BE2C (cell line): ENCODE results near the gene RGS6.
"Not testable (repeated sequence)": the region's sequence is repeated elsewhere in the genome, so short reads cannot be mapped to it uniquely, and the experiment has no call there.

Source experiments
- DNase-seq: peaks from one replicate; pipeline ENCODE4 v3.0.0-alpha.2; 2020
- H3K27me3 ChIP-seq: fragments of 250-450 bp; sonication (Bioruptor Pico); 2 replicates; pipeline ENCODE4 v1.5.1; 2020; ENCODE audit warnings: mild to moderate bottlenecking
- H3K36me3 ChIP-seq: fragments of 250-450 bp; sonication (Bioruptor Pico); 2 replicates; pipeline ENCODE4 v1.5.1; 2020; ENCODE audit warnings: mild to moderate bottlenecking
- H3K4me1 ChIP-seq: fragments of 250-450 bp; sonication (Bioruptor Pico); 2 replicates; pipeline ENCODE4 v1.5.1; 2020
- H3K4me3 ChIP-seq: 2 replicates; pipeline ENCODE4 v1.5.1; 2011; ENCODE audit warnings: low read depth, low read length
- H3K9me3 ChIP-seq: fragments of 250-450 bp; sonication (Bioruptor Pico); 2 replicates; pipeline ENCODE4 v1.5.1; 2020
- TF ChIP-seq, protein P1 (sequence below): IDR thresholded peaks from 2 replicates; pipeline ENCODE4 v1.5.1; 2012; ENCODE audit warnings: mild to moderate bottlenecking, low read depth, low read length

The RGS6 gene

DNA sequence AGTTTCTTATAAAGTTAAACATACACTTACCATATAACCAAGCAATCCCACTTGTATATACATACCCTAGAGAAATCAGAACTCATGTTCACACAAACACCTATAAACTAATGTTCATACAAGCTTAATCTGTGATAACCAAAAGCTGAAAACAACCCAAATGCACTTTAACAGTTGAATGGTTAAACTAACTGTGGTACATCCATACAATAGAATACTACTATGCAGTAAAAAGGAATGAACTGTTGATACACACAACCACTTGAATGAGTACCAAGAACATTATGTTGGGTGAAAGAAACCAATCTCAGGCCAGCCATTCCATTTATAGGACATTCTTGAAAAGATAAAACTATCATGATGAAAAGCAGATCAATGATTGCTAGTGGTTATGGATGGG lies 534.1 kb downstream of the RGS6 start:
- no peaks in the 10 kb centered on the region for H3K4me1 ChIP-seq
- H3K9me3 ChIP-seq = no peaks in the 10 kb centered on the region
- no peaks in the 10 kb centered on the region for H3K27me3 ChIP-seq
- no peak for DNase-seq
- TF ChIP-seq, protein P1, sequence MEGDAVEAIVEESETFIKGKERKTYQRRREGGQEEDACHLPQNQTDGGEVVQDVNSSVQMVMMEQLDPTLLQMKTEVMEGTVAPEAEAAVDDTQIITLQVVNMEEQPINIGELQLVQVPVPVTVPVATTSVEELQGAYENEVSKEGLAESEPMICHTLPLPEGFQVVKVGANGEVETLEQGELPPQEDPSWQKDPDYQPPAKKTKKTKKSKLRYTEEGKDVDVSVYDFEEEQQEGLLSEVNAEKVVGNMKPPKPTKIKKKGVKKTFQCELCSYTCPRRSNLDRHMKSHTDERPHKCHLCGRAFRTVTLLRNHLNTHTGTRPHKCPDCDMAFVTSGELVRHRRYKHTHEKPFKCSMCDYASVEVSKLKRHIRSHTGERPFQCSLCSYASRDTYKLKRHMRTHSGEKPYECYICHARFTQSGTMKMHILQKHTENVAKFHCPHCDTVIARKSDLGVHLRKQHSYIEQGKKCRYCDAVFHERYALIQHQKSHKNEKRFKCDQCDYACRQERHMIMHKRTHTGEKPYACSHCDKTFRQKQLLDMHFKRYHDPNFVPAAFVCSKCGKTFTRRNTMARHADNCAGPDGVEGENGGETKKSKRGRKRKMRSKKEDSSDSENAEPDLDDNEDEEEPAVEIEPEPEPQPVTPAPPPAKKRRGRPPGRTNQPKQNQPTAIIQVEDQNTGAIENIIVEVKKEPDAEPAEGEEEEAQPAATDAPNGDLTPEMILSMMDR = no peak
- no peak overlapping the region for H3K4me3 ChIP-seq
- H3K36me3 ChIP-seq = no peaks in the 10 kb centered on the region

DNA sequence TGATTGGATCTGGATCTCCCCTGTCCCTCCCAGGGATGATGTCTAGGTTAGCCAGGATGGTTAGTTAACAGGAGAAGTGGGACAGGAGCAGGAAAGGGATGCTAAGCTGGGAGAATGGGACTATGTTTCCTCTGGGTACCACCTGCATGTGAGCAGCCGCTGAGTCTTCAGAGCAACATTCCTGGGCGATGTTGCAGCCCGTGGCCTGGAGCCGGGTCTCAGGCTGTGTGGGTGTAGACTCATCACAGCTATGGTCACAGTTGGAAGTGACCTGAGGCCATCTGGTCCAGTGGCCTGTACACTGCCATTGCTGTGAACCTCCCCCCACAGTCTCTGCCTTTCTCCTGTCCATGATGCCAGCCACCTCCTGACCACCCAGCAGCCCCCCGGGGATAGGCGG lies 539.1 kb downstream of the RGS6 start:
- H3K4me1 ChIP-seq = no peaks in the 10 kb centered on the region
- no peaks in the 10 kb centered on the region for H3K36me3 ChIP-seq
- H3K4me3 ChIP-seq = no peak overlapping the region
- TF ChIP-seq, protein P1 = no peak
- DNase-seq = no peak
- H3K9me3 ChIP-seq = no peaks in the 10 kb centered on the region
- H3K27me3 ChIP-seq = peaks cover 4% of the 10 kb centered on the region

DNA sequence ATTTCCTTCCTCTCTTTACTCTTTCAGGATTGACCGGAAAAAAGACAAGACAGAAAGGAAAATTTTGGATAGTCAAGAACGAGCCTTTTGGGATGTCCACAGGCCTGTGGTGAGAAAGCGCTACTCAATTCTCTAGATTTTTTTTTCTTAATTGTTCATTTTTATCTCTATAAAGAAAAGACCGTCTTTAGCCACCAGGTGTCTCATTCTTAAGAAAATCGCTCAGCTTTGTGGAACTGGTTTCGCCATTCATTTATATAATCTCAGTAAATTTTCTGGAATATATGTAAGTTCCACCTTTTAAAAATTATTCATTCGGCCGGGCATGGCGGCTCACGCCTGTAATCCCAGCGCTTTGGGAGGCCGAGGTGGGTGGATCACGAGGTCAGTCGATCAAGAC lies 540.6 kb downstream of the RGS6 start:
- Histone ChIP-seq H3K4me1 (no peaks in the 10 kb centered on the region), H3K27me3 (peaks cover 13% of the 10 kb centered on the region), H3K9me3 (no peaks in the 10 kb centered on the region), H3K36me3 (no peaks in the 10 kb centered on the region), H3K4me3 (no peak overlapping the region)
- DNase-seq = no peak
- TF ChIP-seq, protein P1 = peak; percentile 16; the same call in 1 of the 2 replicates

DNA sequence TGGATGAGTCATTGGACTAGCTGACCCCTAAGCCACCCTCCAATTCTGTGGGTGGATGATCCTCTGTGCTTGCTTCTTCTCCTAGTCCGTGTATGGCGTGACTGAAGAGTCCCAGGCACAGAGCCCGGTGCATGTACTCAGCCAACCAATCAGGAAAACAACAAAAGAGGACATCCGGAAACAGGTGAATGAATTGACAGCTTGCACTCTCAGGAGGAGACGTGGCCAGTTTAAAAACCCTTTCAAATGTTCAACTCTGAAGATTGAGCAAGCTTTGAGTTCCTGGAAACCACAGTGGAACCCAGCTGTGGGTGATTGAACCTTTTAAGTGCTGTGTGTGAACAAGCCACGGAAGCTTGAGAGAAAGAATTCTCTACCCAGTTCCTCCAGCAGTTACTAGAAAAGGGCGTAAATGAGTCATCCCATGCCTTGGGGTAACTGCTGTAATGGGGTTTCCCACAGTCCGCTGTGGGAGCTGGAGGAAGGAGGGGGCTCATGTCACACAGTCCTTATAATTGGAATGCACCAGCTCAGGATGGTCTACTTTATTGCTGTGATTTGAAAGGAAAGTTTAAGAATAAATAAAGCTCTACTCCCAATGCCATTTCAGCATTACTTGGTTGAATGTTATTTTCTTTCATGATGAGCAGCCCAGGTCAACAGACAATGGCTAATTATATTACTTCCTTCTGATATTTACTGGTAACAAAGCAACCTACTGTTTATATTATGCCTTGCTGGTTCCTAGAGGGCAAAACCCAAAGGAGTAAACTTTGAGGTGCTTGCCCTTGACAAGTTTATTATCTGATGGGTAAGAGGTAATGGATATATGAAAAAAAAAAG lies 544.6 kb downstream of the RGS6 start:
- no peaks in the 10 kb centered on the region for H3K36me3 ChIP-seq
- H3K4me3 ChIP-seq = no peak overlapping the region
- no peaks in the 10 kb centered on the region for H3K4me1 ChIP-seq
- no peak for DNase-seq
- H3K27me3 ChIP-seq = peaks cover 13% of the 10 kb centered on the region
- no peaks in the 10 kb centered on the region for H3K9me3 ChIP-seq
- TF ChIP-seq, protein P1 = no peak

GRCh38 chr14:72477578-72477977 lies 545.3 kb downstream of the RGS6 start:
- H3K36me3 ChIP-seq, H3K4me1 ChIP-seq, H3K4me3 ChIP-seq, H3K9me3 ChIP-seq, DNase-seq: not testable (repeated sequence)
- H3K27me3 ChIP-seq = peaks cover 13% of the 10 kb centered on the region

- DNase-seq = no peak
- TF ChIP-seq, protein P1 = no peak
- H3K4me3 ChIP-seq = no peak overlapping the region
- H3K36me3 ChIP-seq = no peaks in the 10 kb centered on the region
- H3K9me3 ChIP-seq = no peaks in the 10 kb centered on the region
- H3K4me1 ChIP-seq = peaks cover 8% of the 10 kb centered on the region
- peaks cover 13% of the 10 kb centered on the region for H3K27me3 ChIP-seq
These were observed 546.3 kb downstream of the RGS6 start for GRCh38 chr14:72478471-72478893.
